Myocyte (in vitro differentiated cells): ENCODE data around the gene MRC2. TPM values are rescaled to one million over a fixed set of nuclear protein-coding genes. Genes with fewer than 3 reads are reported as not detected.

ENCODE experiments used
- DNase-seq: peaks from one replicate; pipeline ENCODE4 v3.0.0-alpha.2; 2012; ENCODE audit warnings: low read depth
- total RNA-seq: library from RNA; depleted of rRNA; stranded (reverse); fragments of >200 nt; gene quantifications from 2 replicates; pipeline ENCODE4 v1.2.3, GENCODE V29; 2014

Gene MRC2
- total RNA-seq, 1 donor from 2014 or later: 143 TPM

GRCh38 chr17:62631936-62632924 is 4.8 kb downstream of the MRC2 start:
- no peak for DNase-seq

GRCh38 chr17:62637809-62638208 is 10.3 kb downstream of the MRC2 start:
- DNase-seq: no peak

GRCh38 chr17:62641153-62641552 is 13.7 kb downstream of the MRC2 start:
- no peak for DNase-seq

- no peak for DNase-seq
These were observed 14.5 kb downstream of the MRC2 start for GRCh38 chr17:62641951-62642350.

GRCh38 chr17:62643496-62643895 is 16.0 kb downstream of the MRC2 start:
- DNase-seq: no peak

- DNase-seq: no peak
These were observed 17.2 kb downstream of the MRC2 start for GRCh38 chr17:62644487-62645173.

GRCh38 chr17:62648251-62648955 is 20.9 kb downstream of the MRC2 start:
- peak; percentile 76 for DNase-seq

GRCh38 chr17:62648956-62649294 is 21.5 kb downstream of the MRC2 start:
- no peak for DNase-seq

- no peak for DNase-seq
These were observed 22.1 kb downstream of the MRC2 start for GRCh38 chr17:62649570-62649969.

- peak; percentile 55 for DNase-seq
These were observed 23.1 kb downstream of the MRC2 start for GRCh38 chr17:62650587-62650986.

GRCh38 chr17:62652251-62653001 is 25.0 kb downstream of the MRC2 start:
- peak; percentile 88 for DNase-seq

- peak; percentile 86 for DNase-seq
These were observed 25.7 kb downstream of the MRC2 start for GRCh38 chr17:62653002-62653825.

GRCh38 chr17:62653826-62654761 is 26.6 kb downstream of the MRC2 start:
- DNase-seq: peak; percentile 98

- no peak for DNase-seq
These were observed 28.2 kb downstream of the MRC2 start for GRCh38 chr17:62655656-62656055.

GRCh38 chr17:62656446-62656845 is 29.0 kb downstream of the MRC2 start:
- DNase-seq: no peak

GRCh38 chr17:62657145-62657665 is 29.7 kb downstream of the MRC2 start:
- DNase-seq: no peak

- no peak for DNase-seq
These were observed 30.2 kb downstream of the MRC2 start for GRCh38 chr17:62657690-62658089.

GRCh38 chr17:62658136-62658920 is 30.9 kb downstream of the MRC2 start:
- DNase-seq: no peak
